HepG2 (cell line): ENCODE data around the gene CTXN1. TPM values are rescaled to one million over a fixed set of nuclear protein-coding genes. Genes with fewer than 3 reads are reported as not detected.

Experiments used
- ATF5 ChIP-seq: sonication (generic); formaldehyde crosslinking; IDR thresholded peaks from 2 replicates; pipeline ENCODE4 v1.4.0; 2020; ENCODE audit warnings: mild to moderate bottlenecking, low read depth, missing genetic modification reagents
- CENPT ChIP-seq: sonication (generic); formaldehyde crosslinking; IDR thresholded peaks from 2 replicates; pipeline ENCODE4 v1.8.0; 2022; ENCODE audit warnings: low read depth, mild to moderate bottlenecking, moderate library complexity, missing genetic modification reagents
- HNRNPH1 ChIP-seq: fragments of 200-400 bp; formaldehyde crosslinking; optimal IDR thresholded peaks from 2 replicates; pipeline ENCODE3; 2017; ENCODE audit warnings: mild to moderate bottlenecking, low read depth, low read length
- NCOA5 ChIP-seq: sonication (generic); formaldehyde crosslinking; IDR thresholded peaks from 2 replicates; pipeline ENCODE4 v1.4.0; 2020; ENCODE audit warnings: missing genetic modification reagents
- NFRKB ChIP-seq: fragments of 450-650 bp; IDR thresholded peaks from 2 replicates; pipeline ENCODE4 v1.6.1; 2017
- RCOR2 ChIP-seq: IDR thresholded peaks from 2 replicates; pipeline ENCODE4 v1.6.1; 2016; ENCODE audit warnings: missing biosample characterization, missing genetic modification reagents
- SAFB2 ChIP-seq: sonication (generic); formaldehyde crosslinking; IDR thresholded peaks from 2 replicates; pipeline ENCODE4 v1.5.1; 2020; ENCODE audit warnings: missing genetic modification reagents, low read depth, mild to moderate bottlenecking, borderline replicate concordance
- SMARCC2 ChIP-seq: fragments of 450-650 bp; IDR thresholded peaks from 2 replicates; pipeline ENCODE4 v1.6.1; 2017; ENCODE audit warnings: antibody characterized with exemption, mild to moderate bottlenecking
- ZFX ChIP-seq: sonication (generic); formaldehyde crosslinking; IDR thresholded peaks from 2 replicates; pipeline ENCODE4 v1.4.0; 2020; ENCODE audit warnings: mild to moderate bottlenecking, low read depth, missing genetic modification reagents, moderate library complexity
- ZNF17 ChIP-seq: sonication (generic); formaldehyde crosslinking; IDR thresholded peaks from 2 replicates; pipeline ENCODE4 v1.5.0; 2020; ENCODE audit warnings: mild to moderate bottlenecking, missing genetic modification reagents
- ZNF207 ChIP-seq: fragments of 450-650 bp; IDR thresholded peaks from 2 replicates; pipeline ENCODE4 v1.6.1; 2016; ENCODE audit warnings: antibody characterized with exemption, borderline replicate concordance
- ZNF34 ChIP-seq: sonication (generic); formaldehyde crosslinking; IDR thresholded peaks from 2 replicates; pipeline ENCODE4 v1.4.0; 2020; ENCODE audit warnings: mild to moderate bottlenecking, missing genetic modification reagents, borderline replicate concordance
- ZNF460 ChIP-seq: sonication (generic); formaldehyde crosslinking; IDR thresholded peaks from 2 replicates; pipeline ENCODE4 v1.5.1; 2020; ENCODE audit warnings: missing genetic modification reagents, mild to moderate bottlenecking, borderline replicate concordance
- ZNF550 ChIP-seq: sonication (generic); formaldehyde crosslinking; IDR thresholded peaks from 2 replicates; pipeline ENCODE4 v1.4.0; 2020; ENCODE audit warnings: mild to moderate bottlenecking, missing genetic modification reagents, borderline replicate concordance
- ZSCAN9 ChIP-seq: IDR thresholded peaks from 2 replicates; pipeline ENCODE4 v1.6.1; 2016; ENCODE audit warnings: borderline replicate concordance
- polyA plus RNA-seq, 8 experiments: library from polyadenylated mRNA; depleted of rRNA in 3 of 8; stranded (reverse) in 7 of 8; unstranded in 1 of 8; fragments of >200 nt; fragmentation: Illumina TruSeq in 4 of 8; extraction: Trizol in 4 of 8; gene quantifications; 2 replicates each; pipeline versions ENCODE4 v1.2.1 to v1.2.3, GENCODE V29; 2011 to 2016; ENCODE audit warnings: low read depth in 4 of 8, missing spikeins in 1 of 8, mixed read lengths in 1 of 8; ENCODE audit not compliant: insufficient read depth in 1 of 8
- total RNA-seq, 5 experiments: library from RNA; depleted of rRNA; stranded (reverse); fragments of >200 nt; fragmentation: Illumina TruSeq; extraction: Trizol; gene quantifications; 2 replicates each; pipeline ENCODE4 v1.2.3, GENCODE V29; 2016; ENCODE audit warnings: low read depth in 1 of 5
- TF ChIP-seq, protein P1 (sequence below): sonication (generic); formaldehyde crosslinking; IDR thresholded peaks from 2 replicates; pipeline ENCODE4 v1.4.0; 2020; ENCODE audit warnings: missing genetic modification reagents
- TF ChIP-seq, protein P2 (sequence below): sonication (generic); formaldehyde crosslinking; IDR thresholded peaks from 2 replicates; pipeline ENCODE4 v1.8.0; 2022; ENCODE audit warnings: mild to moderate bottlenecking, missing genetic modification reagents, moderate library complexity
- TF ChIP-seq, protein P3 (sequence below): sonication (generic); formaldehyde crosslinking; IDR thresholded peaks from 2 replicates; pipeline ENCODE4 v1.4.0; 2020; ENCODE audit warnings: low read depth, mild to moderate bottlenecking, missing genetic modification reagents
- TF ChIP-seq, protein P4 (sequence below): sonication (generic); formaldehyde crosslinking; IDR thresholded peaks from 2 replicates; pipeline ENCODE4 v1.9.0; 2022; ENCODE audit warnings: missing genetic modification reagents, mild to moderate bottlenecking, borderline replicate concordance

The CTXN1 gene
- total and polyA plus RNA-seq, 2 of the 13 experiments (the other 11 are each of a cell fraction or from before 2014, with no cell fraction given): 0.11 TPM; not detected in 1

- TF ChIP-seq, protein P1, sequence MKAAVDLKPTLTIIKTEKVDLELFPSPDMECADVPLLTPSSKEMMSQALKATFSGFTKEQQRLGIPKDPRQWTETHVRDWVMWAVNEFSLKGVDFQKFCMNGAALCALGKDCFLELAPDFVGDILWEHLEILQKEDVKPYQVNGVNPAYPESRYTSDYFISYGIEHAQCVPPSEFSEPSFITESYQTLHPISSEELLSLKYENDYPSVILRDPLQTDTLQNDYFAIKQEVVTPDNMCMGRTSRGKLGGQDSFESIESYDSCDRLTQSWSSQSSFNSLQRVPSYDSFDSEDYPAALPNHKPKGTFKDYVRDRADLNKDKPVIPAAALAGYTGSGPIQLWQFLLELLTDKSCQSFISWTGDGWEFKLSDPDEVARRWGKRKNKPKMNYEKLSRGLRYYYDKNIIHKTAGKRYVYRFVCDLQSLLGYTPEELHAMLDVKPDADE (CRISPR knock-in tag): no peak
- TF ChIP-seq SAFB2 (CRISPR knock-in tag) (no peak), SMARCC2 (no peak), NCOA5 (CRISPR knock-in tag) (no peak), ZNF460 (CRISPR knock-in tag) (no peak; the same call in 1 of the 2 replicates), HNRNPH1 (no peak), RCOR2 (CRISPR knock-in tag) (no peak; the same call in 1 of the 2 replicates), NFRKB (peak; percentile 81), ZFX (CRISPR knock-in tag) (peak; percentile 95), ZNF550 (CRISPR knock-in tag) (no peak), CENPT (CRISPR knock-in tag) (no peak), ZSCAN9 (CRISPR knock-in tag) (peak; percentile 76; the same call in 1 of the 2 replicates), ZNF17 (CRISPR knock-in tag) (no peak), ZNF34 (CRISPR knock-in tag) (peak; percentile 86; the same call in 1 of the 2 replicates), ZNF207 (no peak), ATF5 (CRISPR knock-in tag) (no peak)
- TF ChIP-seq, protein P2, sequence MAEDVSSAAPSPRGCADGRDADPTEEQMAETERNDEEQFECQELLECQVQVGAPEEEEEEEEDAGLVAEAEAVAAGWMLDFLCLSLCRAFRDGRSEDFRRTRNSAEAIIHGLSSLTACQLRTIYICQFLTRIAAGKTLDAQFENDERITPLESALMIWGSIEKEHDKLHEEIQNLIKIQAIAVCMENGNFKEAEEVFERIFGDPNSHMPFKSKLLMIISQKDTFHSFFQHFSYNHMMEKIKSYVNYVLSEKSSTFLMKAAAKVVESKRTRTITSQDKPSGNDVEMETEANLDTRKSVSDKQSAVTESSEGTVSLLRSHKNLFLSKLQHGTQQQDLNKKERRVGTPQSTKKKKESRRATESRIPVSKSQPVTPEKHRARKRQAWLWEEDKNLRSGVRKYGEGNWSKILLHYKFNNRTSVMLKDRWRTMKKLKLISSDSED: no peak
- TF ChIP-seq, protein P3, sequence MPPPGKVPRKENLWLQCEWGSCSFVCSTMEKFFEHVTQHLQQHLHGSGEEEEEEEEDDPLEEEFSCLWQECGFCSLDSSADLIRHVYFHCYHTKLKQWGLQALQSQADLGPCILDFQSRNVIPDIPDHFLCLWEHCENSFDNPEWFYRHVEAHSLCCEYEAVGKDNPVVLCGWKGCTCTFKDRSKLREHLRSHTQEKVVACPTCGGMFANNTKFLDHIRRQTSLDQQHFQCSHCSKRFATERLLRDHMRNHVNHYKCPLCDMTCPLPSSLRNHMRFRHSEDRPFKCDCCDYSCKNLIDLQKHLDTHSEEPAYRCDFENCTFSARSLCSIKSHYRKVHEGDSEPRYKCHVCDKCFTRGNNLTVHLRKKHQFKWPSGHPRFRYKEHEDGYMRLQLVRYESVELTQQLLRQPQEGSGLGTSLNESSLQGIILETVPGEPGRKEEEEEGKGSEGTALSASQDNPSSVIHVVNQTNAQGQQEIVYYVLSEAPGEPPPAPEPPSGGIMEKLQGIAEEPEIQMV: no peak
- TF ChIP-seq, protein P4, sequence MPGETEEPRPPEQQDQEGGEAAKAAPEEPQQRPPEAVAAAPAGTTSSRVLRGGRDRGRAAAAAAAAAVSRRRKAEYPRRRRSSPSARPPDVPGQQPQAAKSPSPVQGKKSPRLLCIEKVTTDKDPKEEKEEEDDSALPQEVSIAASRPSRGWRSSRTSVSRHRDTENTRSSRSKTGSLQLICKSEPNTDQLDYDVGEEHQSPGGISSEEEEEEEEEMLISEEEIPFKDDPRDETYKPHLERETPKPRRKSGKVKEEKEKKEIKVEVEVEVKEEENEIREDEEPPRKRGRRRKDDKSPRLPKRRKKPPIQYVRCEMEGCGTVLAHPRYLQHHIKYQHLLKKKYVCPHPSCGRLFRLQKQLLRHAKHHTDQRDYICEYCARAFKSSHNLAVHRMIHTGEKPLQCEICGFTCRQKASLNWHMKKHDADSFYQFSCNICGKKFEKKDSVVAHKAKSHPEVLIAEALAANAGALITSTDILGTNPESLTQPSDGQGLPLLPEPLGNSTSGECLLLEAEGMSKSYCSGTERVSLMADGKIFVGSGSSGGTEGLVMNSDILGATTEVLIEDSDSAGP (CRISPR knock-in tag): peak; percentile 80; the same call in 1 of the 2 replicates
These were observed 17.7 kb upstream of the CTXN1 start, which contains the start of gene TIMM44 (continued) for GRCh38 chr19:7943444-7944176.
